Activated CD8-positive, alpha-beta T cell treated with anti-CD3 and anti-CD28 coated beads for 36 hours (primary cell): ENCODE results near the gene ZNF492. TPM values are rescaled to one million over a fixed set of nuclear protein-coding genes. Genes with fewer than 3 reads are reported as not detected.
"Not testable (repeated sequence)": the region's sequence is repeated elsewhere in the genome, so short reads cannot be mapped to it uniquely, and the experiment has no call there.

Experiments used
- ATAC-seq: fragments of 200-7000 bp; cut with Tn5 transposase; one replicate; pipeline ENCODE4 v1.10.0; 2021; ENCODE audit warnings: mild to moderate bottlenecking, moderate library complexity
- CTCF ChIA-PET: fragments of 350-600 bp; sonication (Branson Sonifier 250); formaldehyde crosslinking; loops from one replicate; lab custom pipeline; 2021; ENCODE audit warnings: antibody characterized with exemption; lab: Charles Lee
- POLR2A ChIA-PET: fragments of 350-600 bp; sonication (Branson Sonifier 250); formaldehyde crosslinking; loops from one replicate; lab custom pipeline; 2021; ENCODE audit warnings: antibody characterized with exemption; lab: Charles Lee
- DNase-seq: peaks from one replicate; pipeline ENCODE4 v3.0.0-alpha.2; 2020
- H3K27ac Mint-ChIP-seq: one replicate; pipeline ENCODE4 v1.8.0; 2021; ENCODE audit warnings: mild to moderate bottlenecking, mixed read lengths
- H3K27me3 Mint-ChIP-seq: one replicate; pipeline ENCODE4 v1.8.0; 2021; ENCODE audit warnings: mixed read lengths
- H3K36me3 Mint-ChIP-seq: one replicate; pipeline ENCODE4 v1.8.0; 2021; ENCODE audit warnings: low read depth, mixed read lengths
- H3K4me1 Mint-ChIP-seq: one replicate; pipeline ENCODE4 v1.8.0; 2021; ENCODE audit warnings: low read depth, mixed read lengths
- H3K4me3 Mint-ChIP-seq: one replicate; pipeline ENCODE4 v1.8.0; 2021; ENCODE audit warnings: mild to moderate bottlenecking, moderate library complexity, mixed read lengths
- H3K9me3 Mint-ChIP-seq: one replicate; pipeline ENCODE4 v1.8.0; 2021; ENCODE audit warnings: mixed read lengths
- intact Hi-C: fragments of 100-400 bp; cut with micrococcal nuclease; formaldehyde crosslinking; loops from one replicate; pipeline ENCODE4 v1.10.0; 2022
- total RNA-seq, 2 experiments: library from RNA; stranded (reverse); gene quantifications; one replicate each; pipeline ENCODE4 v1.2.3, GENCODE V29; 2021
- TF ChIP-seq, protein P1 (sequence below): fragments of 200-600 bp; IDR thresholded peaks from one replicate; pipeline ENCODE4 v1.8.0; 2022; ENCODE audit warnings: antibody characterized with exemption, mild to moderate bottlenecking

ZNF492 gene
- total RNA-seq, 2 experiments from 2014 or later, result 1.9 to 2.1 TPM

DNA sequence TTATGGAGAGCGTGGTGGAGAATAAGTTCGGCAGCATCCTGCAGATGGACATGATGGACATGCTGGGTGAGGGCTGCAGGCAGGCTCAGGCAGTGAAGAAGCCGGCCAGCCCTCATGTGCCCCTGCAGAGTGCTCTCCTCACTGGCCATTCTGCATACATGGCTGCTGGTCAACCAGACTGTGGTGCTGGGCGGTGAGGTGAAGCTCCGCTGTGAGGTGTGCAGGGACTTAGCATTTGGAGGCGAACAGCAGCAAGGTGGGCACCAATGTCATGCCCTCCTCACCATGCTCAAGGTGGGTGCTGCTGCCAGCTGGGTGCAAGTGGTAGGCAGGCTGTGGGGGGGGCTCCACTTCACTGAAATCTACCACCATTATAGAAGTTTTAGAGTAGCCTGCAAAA, 5.7 kb upstream of the ZNF492 start:
- ChIA-PET POLR2A (no interaction called here), CTCF (interaction anchor here (0.6 kb wide), 1 partner anchor 419 kb away, joined by 3 read pairs; no protein-coding TSS in a partner anchor)
- H3K4me3 Mint-ChIP-seq, result no peak overlapping the region
- ATAC-seq (no peak), DNase-seq (no peak)
- TF ChIP-seq, protein P1, sequence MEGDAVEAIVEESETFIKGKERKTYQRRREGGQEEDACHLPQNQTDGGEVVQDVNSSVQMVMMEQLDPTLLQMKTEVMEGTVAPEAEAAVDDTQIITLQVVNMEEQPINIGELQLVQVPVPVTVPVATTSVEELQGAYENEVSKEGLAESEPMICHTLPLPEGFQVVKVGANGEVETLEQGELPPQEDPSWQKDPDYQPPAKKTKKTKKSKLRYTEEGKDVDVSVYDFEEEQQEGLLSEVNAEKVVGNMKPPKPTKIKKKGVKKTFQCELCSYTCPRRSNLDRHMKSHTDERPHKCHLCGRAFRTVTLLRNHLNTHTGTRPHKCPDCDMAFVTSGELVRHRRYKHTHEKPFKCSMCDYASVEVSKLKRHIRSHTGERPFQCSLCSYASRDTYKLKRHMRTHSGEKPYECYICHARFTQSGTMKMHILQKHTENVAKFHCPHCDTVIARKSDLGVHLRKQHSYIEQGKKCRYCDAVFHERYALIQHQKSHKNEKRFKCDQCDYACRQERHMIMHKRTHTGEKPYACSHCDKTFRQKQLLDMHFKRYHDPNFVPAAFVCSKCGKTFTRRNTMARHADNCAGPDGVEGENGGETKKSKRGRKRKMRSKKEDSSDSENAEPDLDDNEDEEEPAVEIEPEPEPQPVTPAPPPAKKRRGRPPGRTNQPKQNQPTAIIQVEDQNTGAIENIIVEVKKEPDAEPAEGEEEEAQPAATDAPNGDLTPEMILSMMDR, result no peak
- H3K27me3 Mint-ChIP-seq, result peaks cover 2% of the 10 kb centered on the region
- H3K27ac Mint-ChIP-seq, result no peak overlapping the region
- intact Hi-C loops, result no loop called here
- peaks cover 7% of the 10 kb centered on the region for H3K9me3 Mint-ChIP-seq
- H3K36me3 Mint-ChIP-seq, result no peaks in the 10 kb centered on the region
- no peaks in the 10 kb centered on the region for H3K4me1 Mint-ChIP-seq

DNA sequence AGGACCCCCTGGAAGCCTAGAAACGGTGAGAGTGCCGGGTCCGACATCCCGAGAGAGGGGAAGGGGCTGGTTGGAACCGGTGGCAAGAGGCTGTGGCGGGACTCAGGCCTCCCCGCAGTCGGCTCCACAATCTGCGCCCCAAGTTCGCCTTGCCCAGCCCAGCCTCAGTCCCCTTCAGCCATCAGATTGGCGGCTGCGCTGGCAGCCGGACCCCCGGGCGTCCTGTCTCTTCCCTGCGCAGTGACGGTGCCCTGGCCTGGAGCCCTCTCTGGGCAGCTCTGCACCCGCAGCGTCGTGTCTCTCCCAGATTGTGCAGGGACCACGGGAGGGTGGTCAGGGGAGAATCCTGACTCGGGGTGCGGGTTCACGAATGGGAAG, 315 bp downstream of the ZNF492 start:
- CTCF ChIA-PET, result no interaction called here
- peak; percentile 32 for ATAC-seq

DNA sequence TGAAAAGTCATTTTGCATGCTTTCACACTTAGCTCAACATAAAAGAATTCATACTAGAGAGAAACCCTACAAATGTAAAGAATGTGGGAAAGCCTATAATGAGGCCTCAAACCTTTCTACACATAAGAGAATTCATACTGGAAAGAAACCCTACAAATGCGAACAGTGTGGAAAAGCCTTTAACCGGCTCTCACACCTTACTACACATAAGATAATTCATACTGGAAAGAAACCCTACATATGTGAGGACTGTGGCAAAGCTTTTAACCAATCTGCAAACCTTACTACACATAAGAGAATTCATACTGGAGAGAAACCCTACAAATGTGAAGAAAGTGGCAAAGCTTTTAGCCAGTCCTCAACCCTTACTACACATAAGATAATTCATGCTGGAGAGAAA, 51.4 kb downstream of the ZNF492 start:
- intact Hi-C loops, H3K4me3 Mint-ChIP-seq, ATAC-seq, H3K27ac Mint-ChIP-seq, CTCF ChIA-PET, H3K36me3 Mint-ChIP-seq, POLR2A ChIA-PET, H3K27me3 Mint-ChIP-seq, H3K4me1 Mint-ChIP-seq, DNase-seq: not testable (repeated sequence)
- H3K9me3 Mint-ChIP-seq, result peaks cover 31% of the 10 kb centered on the region

More for the DNA sequence above, 315 bp downstream of the ZNF492 start:
- Mint-ChIP-seq H3K27ac (peak overlapping the region; percentile 87), H3K36me3 (peaks cover 9% of the 10 kb centered on the region), H3K27me3 (no peaks in the 10 kb centered on the region), H3K9me3 (peaks cover 1% of the 10 kb centered on the region), H3K4me3 (peak overlapping the region; percentile 89), H3K4me1 (peaks cover 2% of the 10 kb centered on the region)
- POLR2A ChIA-PET, result no interaction called here
- intact Hi-C loops, result no loop called here
- DNase-seq, result peak; percentile 5
- TF ChIP-seq, protein P1, result no peak

DNA sequence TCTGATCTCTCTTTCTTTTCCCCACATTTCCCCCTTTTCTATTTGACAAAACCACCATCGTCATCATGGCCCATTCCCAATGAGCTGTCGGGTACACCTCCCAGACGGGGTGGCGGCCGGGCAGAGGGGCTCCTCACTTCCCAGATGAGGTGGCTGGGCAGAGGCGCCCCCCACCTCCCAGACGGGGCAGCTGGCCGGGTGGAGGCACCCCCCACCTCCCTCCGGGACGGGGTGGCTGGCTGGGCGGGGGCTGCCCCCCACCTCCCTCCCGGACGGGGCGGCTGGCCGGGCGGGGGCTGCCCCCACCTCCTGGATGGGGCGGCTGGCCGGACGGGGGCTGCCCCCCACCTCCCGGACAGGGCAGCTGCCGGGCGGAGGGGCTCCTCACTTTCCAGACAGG, 68.5 kb downstream of the ZNF492 start:
- ATAC-seq, DNase-seq, intact Hi-C loops, POLR2A ChIA-PET, H3K4me3 Mint-ChIP-seq, H3K4me1 Mint-ChIP-seq, CTCF ChIA-PET, H3K27me3 Mint-ChIP-seq, H3K27ac Mint-ChIP-seq: not testable (repeated sequence)
- H3K36me3 Mint-ChIP-seq, result peaks cover 12% of the 10 kb centered on the region
- peaks cover 27% of the 10 kb centered on the region for H3K9me3 Mint-ChIP-seq

DNA sequence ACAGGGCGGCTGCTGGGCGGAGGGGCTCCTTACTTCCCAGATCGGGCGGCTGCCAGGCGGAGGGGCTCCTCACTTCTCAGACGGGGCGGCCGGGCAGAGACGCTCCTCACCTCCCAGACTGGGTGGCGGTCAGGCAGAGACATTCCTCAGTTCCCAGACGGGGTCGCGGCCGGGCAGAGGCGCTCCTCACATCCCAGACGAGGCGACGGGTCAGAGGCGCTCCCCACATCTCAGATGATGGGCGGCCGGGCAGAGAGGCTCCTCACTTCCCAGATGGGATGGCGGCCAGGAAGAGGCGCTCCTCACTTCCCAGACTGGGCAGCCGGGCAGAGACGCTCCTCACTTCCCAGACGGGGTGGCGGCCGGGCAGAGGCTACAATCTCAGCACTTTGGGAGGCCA, 69.0 kb downstream of the ZNF492 start:
- DNase-seq, H3K27me3 Mint-ChIP-seq, CTCF ChIA-PET, ATAC-seq, H3K4me3 Mint-ChIP-seq, POLR2A ChIA-PET, H3K27ac Mint-ChIP-seq, intact Hi-C loops, H3K4me1 Mint-ChIP-seq: not testable (repeated sequence)
- Mint-ChIP-seq H3K9me3 (peaks cover 26% of the 10 kb centered on the region), H3K36me3 (peaks cover 11% of the 10 kb centered on the region)

DNA sequence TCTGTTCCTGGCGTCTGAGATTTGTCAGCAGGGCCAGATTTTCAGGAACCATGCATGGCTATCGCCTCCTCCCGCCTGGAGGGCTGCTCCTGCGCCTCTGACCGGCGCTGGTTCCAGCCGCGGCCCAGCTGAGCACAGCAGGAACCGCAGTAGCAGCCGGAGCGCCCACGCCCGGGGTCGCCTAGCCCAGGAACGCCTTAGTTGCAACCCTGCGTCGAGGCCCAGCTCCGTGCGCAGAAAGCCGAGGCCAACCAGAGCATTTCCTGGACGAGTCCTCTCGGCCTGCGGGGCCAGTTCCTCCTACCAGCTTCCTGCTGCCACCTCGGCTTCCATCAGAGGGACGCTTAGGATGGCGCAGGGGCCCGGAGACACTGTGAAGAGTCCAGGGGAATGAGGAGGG, 74.9 kb downstream of the ZNF492 start:
- no peak for DNase-seq
- Mint-ChIP-seq H3K27ac (no peak overlapping the region), H3K36me3 (no peaks in the 10 kb centered on the region), H3K27me3 (no peaks in the 10 kb centered on the region), H3K9me3 (peaks cover 5% of the 10 kb centered on the region), H3K4me1 (no peaks in the 10 kb centered on the region), H3K4me3 (no peak overlapping the region)
- CTCF ChIA-PET, result no interaction called here
- POLR2A ChIA-PET, result no interaction called here
- no peak for ATAC-seq
- intact Hi-C loops, result no loop called here
- TF ChIP-seq, protein P1, result no peak

Other genes with a start within 250 kb of the ZNF492 start
- gene ZNF98, start 212.0 kb upstream of the ZNF492 start, total RNA-seq, result not detected
- not detected for gene ZNF99, start 149.8 kb downstream of the ZNF492 start, total RNA-seq
- not detected for gene ZNF723, start 198.0 kb downstream of the ZNF492 start, total RNA-seq